CD4-positive, CD25-positive, alpha-beta regulatory T cell (primary cell): ENCODE results near the gene CFAP46. TPM values are rescaled to one million over a fixed set of nuclear protein-coding genes. Genes with fewer than 3 reads are reported as not detected.
"Not testable (repeated sequence)": the region's sequence is repeated elsewhere in the genome, so short reads cannot be mapped to it uniquely, and the experiment has no call there.

Source experiments
- ATAC-seq, 2 donors: fragments of 150-1000 bp; cut with Tn5 transposase; one replicate each; pipeline ENCODE4 v1.10.0; 2021; ENCODE audit warnings: low read depth in 2 of 2, moderate number of reproducible peaks in 2 of 2, moderate library complexity in 1 of 2
- DNase-seq, 3 donors: peaks; one replicate each; pipeline versions ENCODE4 v3.0.0 to v3.0.0-alpha.2; 2012 to 2022; ENCODE audit warnings: mixed read lengths in 1 of 3
- H3K27ac ChIP-seq: one replicate; pipeline ENCODE4 v1.7.0; 2013; ENCODE audit warnings: mild to moderate bottlenecking, low read length; ENCODE audit not compliant: insufficient read depth, poor library complexity, severe bottlenecking
- H3K27me3 ChIP-seq: one replicate; pipeline ENCODE4 v1.7.0; 2013; ENCODE audit warnings: low read length; ENCODE audit not compliant: control insufficient read depth, insufficient read depth
- H3K36me3 ChIP-seq: one replicate; pipeline ENCODE4 v1.7.0; 2013; ENCODE audit warnings: mild to moderate bottlenecking, low read length, moderate library complexity; ENCODE audit not compliant: control insufficient read depth, insufficient read depth
- H3K4me1 ChIP-seq: 2 replicates; pipeline ENCODE4 v1.7.0; 2013; ENCODE audit warnings: mild to moderate bottlenecking, low read length; ENCODE audit not compliant: insufficient read depth, control insufficient read depth, poor library complexity, severe bottlenecking
- H3K4me3 ChIP-seq: one replicate; pipeline ENCODE4 v1.7.0; 2013; ENCODE audit warnings: low read depth, mild to moderate bottlenecking, low read length, moderate library complexity
- H3K9me3 ChIP-seq, 2 experiments: 1 replicate in 1 of 2; 2 replicates in 1 of 2; pipeline ENCODE4 v1.7.0; 2013; ENCODE audit warnings: low read length in 2 of 2, mild to moderate bottlenecking in 1 of 2, moderate library complexity in 1 of 2; ENCODE audit not compliant: control insufficient read depth in 2 of 2
- H3K27ac Mint-ChIP-seq, 3 donors: one replicate each; pipeline ENCODE4 v1.8.0; 2020 to 2022; ENCODE audit warnings: mild to moderate bottlenecking in 3 of 3, mixed read lengths in 3 of 3, moderate library complexity in 2 of 3
- H3K27me3 Mint-ChIP-seq: one replicate; pipeline ENCODE4 v1.8.0; 2022; ENCODE audit warnings: mild to moderate bottlenecking, mixed read lengths
- H3K36me3 Mint-ChIP-seq: one replicate; pipeline ENCODE4 v1.8.0; 2020; ENCODE audit warnings: mixed read lengths
- H3K4me1 Mint-ChIP-seq, 4 donors: one replicate each; pipeline ENCODE4 v1.8.0; 2020 to 2022; ENCODE audit warnings: mixed read lengths in 4 of 4, mild to moderate bottlenecking in 1 of 4
- H3K4me3 Mint-ChIP-seq, 4 donors: one replicate each; pipeline ENCODE4 v1.8.0; 2020 to 2022; ENCODE audit warnings: mild to moderate bottlenecking in 4 of 4, mixed read lengths in 4 of 4, moderate library complexity in 3 of 4
- H3K9me3 Mint-ChIP-seq, 7 donors: one replicate each; pipeline ENCODE4 v1.8.0; 2020 to 2022; ENCODE audit warnings: mixed read lengths in 7 of 7, mild to moderate bottlenecking in 3 of 7, moderate library complexity in 2 of 7
- polyA plus RNA-seq, 4 donors: library from polyadenylated mRNA; unstranded; fragments of 300-500 nt; fragmentation: Illumina TruSeq; gene quantifications; one replicate each; pipeline ENCODE4 v1.2.3, GENCODE V29; 2021
- total RNA-seq: library from RNA; stranded (reverse); gene quantifications from one replicate; pipeline ENCODE4 v1.2.3, GENCODE V29; 2022

CFAP46 gene
- total and polyA plus RNA-seq, 5 donors from 2014 or later: not detected

- H3K4me1 ChIP-seq: no peaks in the 10 kb centered on the region
Observed at GRCh38 chr10:132893090-132893489, 49.3 kb downstream of the CFAP46 start.

GRCh38 chr10:132892004-132892403 lies 50.4 kb downstream of the CFAP46 start:
- no peaks in the 10 kb centered on the region for H3K36me3 ChIP-seq
- H3K27ac ChIP-seq: no peak overlapping the region
- H3K4me1 Mint-ChIP-seq: no peaks in the 10 kb centered on the region
- H3K4me3 ChIP-seq: no peak overlapping the region
- H3K4me3 Mint-ChIP-seq: no peak overlapping the region
- ATAC-seq: no peak
- peaks cover 2% of the 10 kb centered on the region for H3K27me3 ChIP-seq
- no peaks in the 10 kb centered on the region for H3K36me3 Mint-ChIP-seq
- H3K9me3 ChIP-seq: no peaks in the 10 kb centered on the region
- no peak overlapping the region for H3K27ac Mint-ChIP-seq
- DNase-seq: no peak
- H3K27me3 Mint-ChIP-seq: peaks cover 14% of the 10 kb centered on the region
- H3K4me1 ChIP-seq: no peaks in the 10 kb centered on the region
- peaks cover 0 to 2% (median 0%) of the 10 kb centered on the region in 7 donors for H3K9me3 Mint-ChIP-seq

More at GRCh38 chr10:132893090-132893489, 49.3 kb downstream of the CFAP46 start:
- ATAC-seq (no peak), DNase-seq (no peak)
- Mint-ChIP-seq H3K9me3 (peaks cover 0 to 2% (median 0%) of the 10 kb centered on the region in 7 donors), H3K4me3 (no peak overlapping the region), H3K36me3 (no peaks in the 10 kb centered on the region), H3K4me1 (no peaks in the 10 kb centered on the region), H3K27ac (no peak overlapping the region), H3K27me3 (peaks cover 14% of the 10 kb centered on the region)
- H3K4me3 ChIP-seq: no peak overlapping the region
- H3K27ac ChIP-seq: no peak overlapping the region
- peaks cover 2% of the 10 kb centered on the region for H3K27me3 ChIP-seq
- H3K36me3 ChIP-seq: no peaks in the 10 kb centered on the region
- H3K9me3 ChIP-seq: no peaks in the 10 kb centered on the region

- Histone ChIP-seq H3K4me1 (no peaks in the 10 kb centered on the region), H3K36me3 (no peaks in the 10 kb centered on the region), H3K27ac (no peak overlapping the region), H3K9me3 (no peaks in the 10 kb centered on the region), H3K4me3 (no peak overlapping the region), H3K27me3 (peaks cover 2% of the 10 kb centered on the region)
- H3K36me3 Mint-ChIP-seq: no peaks in the 10 kb centered on the region
- no peak for ATAC-seq
- DNase-seq: no peak
- H3K27ac Mint-ChIP-seq: no peak overlapping the region
- H3K4me3 Mint-ChIP-seq: no peak overlapping the region
- H3K27me3 Mint-ChIP-seq: peaks cover 14% of the 10 kb centered on the region
- H3K4me1 Mint-ChIP-seq: no peaks in the 10 kb centered on the region
- H3K9me3 Mint-ChIP-seq: peaks cover 0 to 2% (median 0%) of the 10 kb centered on the region in 7 donors
Observed at GRCh38 chr10:132891368-132891767, 51.0 kb downstream of the CFAP46 start.

- H3K4me3 ChIP-seq: no peak overlapping the region
- Mint-ChIP-seq H3K9me3 (peaks cover 0 to 2% (median 0%) of the 10 kb centered on the region in 7 donors), H3K4me1 (no peaks in the 10 kb centered on the region), H3K27me3 (peaks cover 14% of the 10 kb centered on the region), H3K4me3 (no peak overlapping the region), H3K36me3 (no peaks in the 10 kb centered on the region), H3K27ac (no peak overlapping the region)
- no peak for ATAC-seq
- DNase-seq: no peak
- H3K27me3 ChIP-seq: peaks cover 2% of the 10 kb centered on the region
- H3K27ac ChIP-seq: no peak overlapping the region
- H3K9me3 ChIP-seq: no peaks in the 10 kb centered on the region
- H3K4me1 ChIP-seq: no peaks in the 10 kb centered on the region
- no peaks in the 10 kb centered on the region for H3K36me3 ChIP-seq
Observed at GRCh38 chr10:132890301-132890700, 52.1 kb downstream of the CFAP46 start.

GRCh38 chr10:132889556-132889955 lies 52.8 kb downstream of the CFAP46 start:
- Mint-ChIP-seq H3K27me3 (peaks cover 12% of the 10 kb centered on the region), H3K9me3 (peaks cover 0 to 2% (median 0%) of the 10 kb centered on the region in 7 donors), H3K36me3 (no peaks in the 10 kb centered on the region), H3K4me1 (no peaks in the 10 kb centered on the region), H3K4me3 (peak overlapping the region in 1 of 4 donors; percentile 47), H3K27ac (peak overlapping the region in 1 of 3 donors; percentile 43)
- Histone ChIP-seq H3K36me3 (no peaks in the 10 kb centered on the region), H3K9me3 (no peaks in the 10 kb centered on the region), H3K27me3 (peaks cover 2% of the 10 kb centered on the region), H3K4me3 (no peak overlapping the region), H3K27ac (no peak overlapping the region), H3K4me1 (no peaks in the 10 kb centered on the region)
- ATAC-seq: no peak
- DNase-seq: no peak

GRCh38 chr10:132888898-132889490 lies 53.4 kb downstream of the CFAP46 start:
- Histone ChIP-seq H3K36me3 (no peaks in the 10 kb centered on the region), H3K27ac (no peak overlapping the region), H3K4me1 (no peaks in the 10 kb centered on the region), H3K4me3 (no peak overlapping the region), H3K27me3 (no peaks in the 10 kb centered on the region), H3K9me3 (no peaks in the 10 kb centered on the region)
- Mint-ChIP-seq H3K27ac (no peak overlapping the region), H3K4me1 (no peaks in the 10 kb centered on the region), H3K36me3 (no peaks in the 10 kb centered on the region), H3K4me3 (no peak overlapping the region), H3K9me3 (peaks cover 0 to 2% (median 0%) of the 10 kb centered on the region in 7 donors), H3K27me3 (peaks cover 6% of the 10 kb centered on the region)
- DNase-seq: no peak
- ATAC-seq: no peak

- H3K9me3 Mint-ChIP-seq, H3K4me1 ChIP-seq, H3K4me3 Mint-ChIP-seq, H3K4me1 Mint-ChIP-seq, H3K4me3 ChIP-seq, ATAC-seq, H3K27me3 Mint-ChIP-seq, DNase-seq, H3K27me3 ChIP-seq, H3K27ac ChIP-seq, H3K27ac Mint-ChIP-seq, H3K36me3 ChIP-seq, H3K36me3 Mint-ChIP-seq, H3K9me3 ChIP-seq: not testable (repeated sequence)
Observed at GRCh38 chr10:132888446-132888845, 53.9 kb downstream of the CFAP46 start.
